ENCODE data around the gene SMTN. TPM values are rescaled to one million over a fixed set of nuclear protein-coding genes. Genes with fewer than 3 reads are reported as not detected.

Gene SMTN
- total and polyA plus RNA-seq, 11 donors: 55.5 to 270 (median 167) TPM

GRCh38 chr22:31099841-31100761, 19.0 kb downstream of the SMTN start:
- DNase-seq (peak in 1 of 5 donors; percentile 15), ATAC-seq (no peak)
- H3K27me3 ChIP-seq: no peaks in the 10 kb centered on the region
- intact Hi-C loops (cut with DNase I): loop anchor here in 5 of 10 donors (5.0 to 10.0 kb wide), 4 partner anchors 45 to 175 kb away; partner anchors contain the start of gene PLA2G3 (in 1 of the 5)
- TF ChIP-seq CTCF (IDR thresholded peaks at IDR 0.05) (no peak), POLR2A (IDR thresholded peaks at IDR 0.05) (no peak)
- no peak overlapping the region for H3K4me3 ChIP-seq
- peaks cover 4 to 99% (median 95%) of the 10 kb centered on the region in 9 donors for H3K36me3 ChIP-seq
- H3K27ac ChIP-seq: peak overlapping the region in 2 of 12 donors; percentile 62 to 99
- peaks cover 0 to 61% (median 16%) of the 10 kb centered on the region in 12 donors for H3K4me1 ChIP-seq
- WGBS, 4 donors: 91 to 95% (median 93%) methylated on average over 34 of the region's 34 CpGs
- H3K9me3 ChIP-seq: no peaks in the 10 kb centered on the region

GRCh38 chr22:31100762-31101525, 19.8 kb downstream of the SMTN start:
- DNase-seq (no peak), ATAC-seq (no peak)
- peaks cover 0 to 55% (median 15%) of the 10 kb centered on the region in 12 donors for H3K4me1 ChIP-seq
- H3K9me3 ChIP-seq: no peaks in the 10 kb centered on the region
- no peak for TF ChIP-seq CTCF (IDR thresholded peaks at IDR 0.05)
- no peak for TF ChIP-seq POLR2A (IDR thresholded peaks at IDR 0.05)
- peak overlapping the region in 2 of 12 donors; percentile 12 to 99 for H3K27ac ChIP-seq
- H3K36me3 ChIP-seq: peaks cover 4 to 95% (median 90%) of the 10 kb centered on the region in 9 donors
- no peak overlapping the region for H3K4me3 ChIP-seq
- no peaks in the 10 kb centered on the region for H3K27me3 ChIP-seq
- intact Hi-C loops (cut with DNase I): loop anchor here in 4 of 10 donors (5.0 to 10.0 kb wide), 3 partner anchors 134 to 174 kb away; no protein-coding TSS in a partner anchor
- WGBS, 4 donors: 94 to 97% (median 95%) methylated on average over 18 of the region's 18 CpGs

GRCh38 chr22:31102441-31103081, 21.4 kb downstream of the SMTN start:
- DNase-seq (peak in 3 of 5 donors; percentile 79 to 90 (median 81)), ATAC-seq (peak; percentile 22 to 73 (median 52))
- WGBS, 4 donors: 58 to 65% (median 63%) methylated on average over 8 of the region's 8 CpGs
- H3K27me3 ChIP-seq: no peaks in the 10 kb centered on the region
- intact Hi-C loops (cut with DNase I): loop anchor here in 4 of 10 donors (5.0 to 10.0 kb wide), 3 partner anchors 132 to 172 kb away; no protein-coding TSS in a partner anchor
- TF ChIP-seq CTCF (IDR thresholded peaks at IDR 0.05) (no peak), POLR2A (IDR thresholded peaks at IDR 0.05) (no peak)
- peak overlapping the region in 10 of 12 donors; percentile 11 to 99 (median 44) for H3K27ac ChIP-seq
- H3K4me3 ChIP-seq: no peak overlapping the region
- peaks cover 0 to 65% (median 23%) of the 10 kb centered on the region in 12 donors for H3K4me1 ChIP-seq
- no peaks in the 10 kb centered on the region for H3K9me3 ChIP-seq
- peaks cover 0 to 79% (median 74%) of the 10 kb centered on the region in 9 donors for H3K36me3 ChIP-seq

Data from heart left ventricle (tissue), 16 donors.